ENCODE results near the gene POLK. TPM values are rescaled to one million over a fixed set of nuclear protein-coding genes. Genes with fewer than 3 reads are reported as not detected.

POLK gene
- total RNA-seq (2014; rRNA removed; shearing (Covaris generic)): 30.5 and 34.8 TPM in 2 replicates

DNA sequence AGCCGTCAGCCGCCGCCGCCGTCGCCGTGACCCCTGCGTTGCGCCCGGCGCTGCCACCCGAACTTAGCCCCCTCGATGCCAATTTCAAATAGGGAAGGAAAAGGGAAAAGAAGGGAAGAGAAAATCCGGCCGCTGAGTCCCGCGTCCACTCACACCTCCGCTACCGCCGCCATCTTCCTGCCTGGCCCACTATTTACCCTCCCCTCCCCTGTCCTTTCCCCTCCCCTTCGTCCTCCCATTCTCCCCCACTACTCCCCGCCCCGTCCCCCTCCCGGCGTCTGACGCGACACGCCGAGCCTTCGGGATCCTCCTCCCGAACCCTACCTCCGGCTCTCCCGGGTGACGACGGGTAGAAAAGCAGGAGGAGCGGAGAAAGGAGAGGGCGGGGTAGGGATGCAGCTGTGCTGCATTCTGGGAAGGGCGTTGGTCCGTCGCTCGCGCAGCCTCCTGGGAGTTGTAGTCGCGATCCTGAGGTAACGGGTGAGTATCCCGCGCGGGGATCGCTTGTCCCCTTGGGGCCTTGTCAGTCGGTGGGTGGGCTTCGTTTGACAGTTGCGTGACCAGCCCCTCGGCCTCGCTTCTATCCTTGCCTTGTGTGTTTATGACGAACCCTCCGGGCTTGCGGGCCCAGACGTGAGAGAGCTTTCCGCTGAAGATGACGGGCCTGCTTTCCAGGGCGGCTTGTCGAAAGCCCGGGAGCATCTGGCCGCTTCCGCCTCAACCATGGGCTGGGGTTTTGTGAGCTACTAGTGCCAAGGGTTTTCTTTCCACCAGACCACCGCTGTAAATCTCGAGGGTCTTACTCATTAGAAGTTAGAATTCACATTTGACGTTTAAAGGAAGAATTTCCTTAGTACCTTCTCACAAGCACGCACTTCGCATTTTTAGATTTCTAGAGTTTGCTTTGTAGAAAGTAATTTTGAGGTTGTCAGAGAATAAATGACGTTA lies at the start of gene POLK, which contains the start of gene CERT1:
Gene POLK (plus strand): TSS at position 457 of the 948 bp plus-strand sequence.
Gene CERT1 (minus strand): TSS at position 195 of the 948 bp plus-strand sequence. CDS start 422 bp downstream, outside the sequence.
- peak within 1 kb of the TSS; percentile 83 for H3K27ac ChIP-seq
- peak within 1 kb of the TSS; percentile 76 for H3K4me3 ChIP-seq
- H3K4me1 ChIP-seq (replicated peaks): peaks cover 7% of the 10 kb centered on the region
- peaks cover 10% of the 10 kb centered on the region for H3K36me3 ChIP-seq
- no peaks in the 10 kb centered on the region for H3K9me3 ChIP-seq (replicated peaks)
- no peaks in the 10 kb centered on the region for H3K27me3 ChIP-seq (replicated peaks)
- DNase-seq (ENCODE audit: low read depth in 1 of 2, low spot score in 2 of 2): peak; percentile 98 to 99

GRCh38 chr5:75463726-75464125 lies 48.0 kb upstream of the POLK start:
- DNase-seq (ENCODE audit: low read depth in 1 of 2, low spot score in 2 of 2): no peak
- no peak overlapping the region for H3K4me3 ChIP-seq

DNA sequence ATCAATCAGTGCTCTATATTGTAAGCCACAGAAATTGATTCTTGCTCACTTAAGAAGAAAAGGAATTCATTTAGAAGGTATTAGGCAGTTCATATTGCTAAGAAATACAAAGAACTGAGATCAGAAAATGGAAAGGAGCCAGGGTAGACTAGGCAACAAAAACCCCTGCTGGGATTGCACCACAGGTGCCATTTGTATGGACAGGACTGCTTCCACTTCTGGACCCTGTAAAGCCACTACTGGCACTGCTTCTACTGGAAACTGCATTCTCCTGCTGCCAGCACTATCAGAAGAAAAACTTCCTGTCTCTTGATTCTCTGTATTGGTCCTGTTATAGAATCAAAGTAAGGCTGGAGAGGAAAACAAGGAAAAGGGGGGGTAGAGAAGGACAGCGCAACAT lies 46.2 kb upstream of the POLK start:
- H3K36me3 ChIP-seq: no peaks in the 10 kb centered on the region; the same call in 1 of the 2 replicates
- no peak for DNase-seq (ENCODE audit: low read depth in 1 of 2, low spot score in 2 of 2)
- no peak overlapping the region for H3K4me3 ChIP-seq
- 0 out of 2 replicates have a peak, but pooled peaks cover 6% of the 10 kb centered on the region for H3K4me1 ChIP-seq (replicated peaks)
- peaks cover 7% of the 10 kb centered on the region; the same call in 1 of the 2 replicates for H3K9me3 ChIP-seq (replicated peaks)
- H3K27me3 ChIP-seq (replicated peaks): no peaks in the 10 kb centered on the region
- no peak overlapping the region for H3K27ac ChIP-seq

More at GRCh38 chr5:75463726-75464125, 48.0 kb upstream of the POLK start:
- H3K27me3 ChIP-seq (replicated peaks): no peaks in the 10 kb centered on the region
- H3K9me3 ChIP-seq (replicated peaks): peaks cover 2% of the 10 kb centered on the region; the same call in 1 of the 2 replicates
- H3K36me3 ChIP-seq: peaks cover 4% of the 10 kb centered on the region; the same call in 1 of the 2 replicates
- H3K4me1 ChIP-seq (replicated peaks): 0 out of 2 replicates have a peak, but pooled peaks cover 7% of the 10 kb centered on the region
- no peak overlapping the region for H3K27ac ChIP-seq

DNA sequence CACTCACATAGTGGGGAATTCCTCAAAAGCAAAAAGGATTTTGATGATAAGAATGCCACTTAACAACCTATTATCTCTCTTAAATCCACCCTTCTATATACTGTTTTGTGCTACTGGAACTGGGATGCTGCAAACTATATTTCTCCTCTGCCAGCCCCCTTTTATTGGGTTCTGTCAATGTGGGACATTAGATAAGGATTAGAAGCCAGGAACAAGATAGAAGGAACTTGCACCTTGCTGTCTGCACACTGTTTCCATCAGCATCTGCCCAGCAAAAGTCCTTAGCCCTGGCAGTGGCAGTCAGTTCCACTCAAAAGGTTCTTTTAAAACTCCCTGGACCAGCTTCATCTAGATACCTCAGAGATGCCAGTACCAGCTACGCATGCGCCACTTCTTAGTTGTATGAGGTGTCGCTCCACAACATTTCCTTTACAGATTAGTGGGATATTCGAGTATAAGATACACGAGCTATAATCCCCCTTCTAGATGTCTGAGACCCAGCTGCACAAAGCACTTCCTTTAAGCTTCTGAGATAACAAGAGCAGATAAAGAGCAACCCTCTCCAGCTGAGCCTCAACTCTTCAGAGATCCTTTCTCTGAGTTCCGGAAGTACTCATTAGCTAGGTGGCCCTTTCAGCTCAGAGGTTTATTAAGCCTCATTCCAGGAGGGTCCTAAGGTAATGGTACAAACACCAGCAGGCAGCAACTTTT lies 45.5 kb upstream of the POLK start:
- H3K4me3 ChIP-seq: no peak overlapping the region
- no peaks in the 10 kb centered on the region for H3K27me3 ChIP-seq (replicated peaks)
- no peak for DNase-seq (ENCODE audit: low read depth in 1 of 2, low spot score in 2 of 2)
- H3K4me1 ChIP-seq (replicated peaks): no peaks in the 10 kb centered on the region
- H3K27ac ChIP-seq: no peak overlapping the region
- no peaks in the 10 kb centered on the region; the same call in 1 of the 2 replicates for H3K36me3 ChIP-seq
- H3K9me3 ChIP-seq (replicated peaks): peaks cover 8% of the 10 kb centered on the region; the same call in 1 of the 2 replicates

GRCh38 chr5:75468593-75468992 lies 43.1 kb upstream of the POLK start:
- peaks cover 8% of the 10 kb centered on the region; the same call in 1 of the 2 replicates for H3K9me3 ChIP-seq (replicated peaks)
- no peak overlapping the region for H3K27ac ChIP-seq
- no peaks in the 10 kb centered on the region; the same call in 1 of the 2 replicates for H3K36me3 ChIP-seq
- no peaks in the 10 kb centered on the region for H3K4me1 ChIP-seq (replicated peaks)
- H3K27me3 ChIP-seq (replicated peaks): no peaks in the 10 kb centered on the region
- no peak for DNase-seq (ENCODE audit: low read depth in 1 of 2, low spot score in 2 of 2)
- H3K4me3 ChIP-seq: no peak overlapping the region

DNA sequence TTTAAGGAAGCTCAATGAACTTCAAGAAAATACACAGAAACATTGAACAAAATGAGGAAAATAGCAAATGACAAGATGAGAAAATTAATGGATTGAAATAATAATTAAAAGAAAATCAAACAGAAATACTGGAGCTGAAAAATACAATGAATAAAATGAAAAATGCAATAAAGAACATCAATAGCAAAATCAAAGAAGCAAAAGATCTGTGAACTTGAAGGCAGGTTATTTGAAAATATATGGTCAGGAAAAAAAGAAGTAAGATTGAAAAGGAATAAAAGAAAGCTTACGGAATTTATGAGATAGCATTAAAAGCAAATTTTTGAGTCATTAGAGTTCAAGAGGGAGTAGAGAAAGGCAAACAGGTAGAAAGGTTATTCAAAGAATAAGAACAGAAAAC lies 42.7 kb upstream of the POLK start:
- Histone ChIP-seq H3K27ac (no peak overlapping the region), H3K4me1 (replicated peaks) (no peaks in the 10 kb centered on the region), H3K9me3 (replicated peaks) (peaks cover 8% of the 10 kb centered on the region; the same call in 1 of the 2 replicates), H3K4me3 (no peak overlapping the region), H3K27me3 (replicated peaks) (no peaks in the 10 kb centered on the region), H3K36me3 (no peaks in the 10 kb centered on the region; the same call in 1 of the 2 replicates)
- no peak for DNase-seq (ENCODE audit: low read depth in 1 of 2, low spot score in 2 of 2)

DNA sequence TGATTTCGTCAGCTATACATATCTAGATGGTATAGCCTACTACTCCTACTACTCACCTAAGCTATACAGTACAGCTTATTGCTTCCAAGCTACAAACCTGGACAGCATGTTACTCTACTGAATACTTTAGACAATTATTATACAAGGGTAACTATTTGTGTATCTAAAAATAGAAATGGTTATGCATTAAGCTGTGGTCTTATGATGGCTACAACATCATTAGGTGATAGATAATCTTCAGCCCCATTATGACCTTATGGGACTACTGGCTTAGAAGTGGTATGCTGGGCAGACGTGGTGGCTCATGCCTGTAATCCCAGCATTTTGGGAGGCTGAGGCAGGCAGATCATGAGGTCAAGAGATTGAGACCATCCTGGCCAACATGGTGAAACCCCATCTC lies 40.5 kb upstream of the POLK start:
- DNase-seq (ENCODE audit: low read depth in 1 of 2, low spot score in 2 of 2): no peak
- no peaks in the 10 kb centered on the region for H3K4me1 ChIP-seq (replicated peaks)
- H3K4me3 ChIP-seq: no peak overlapping the region
- no peaks in the 10 kb centered on the region for H3K27me3 ChIP-seq (replicated peaks)
- H3K27ac ChIP-seq: no peak overlapping the region
- H3K36me3 ChIP-seq: no peaks in the 10 kb centered on the region
- H3K9me3 ChIP-seq (replicated peaks): peaks cover 8% of the 10 kb centered on the region; the same call in 1 of the 2 replicates

- Histone ChIP-seq H3K36me3 (0 out of 2 replicates have a peak, but pooled peaks cover 2% of the 10 kb centered on the region), H3K27ac (no peak overlapping the region), H3K27me3 (replicated peaks) (no peaks in the 10 kb centered on the region), H3K9me3 (replicated peaks) (peaks cover 8% of the 10 kb centered on the region; the same call in 1 of the 2 replicates), H3K4me1 (replicated peaks) (no peaks in the 10 kb centered on the region), H3K4me3 (no peak overlapping the region)
- DNase-seq (ENCODE audit: low read depth in 1 of 2, low spot score in 2 of 2): no peak
Measured at GRCh38 chr5:75472973-75473372, 38.7 kb upstream of the POLK start.

DNA sequence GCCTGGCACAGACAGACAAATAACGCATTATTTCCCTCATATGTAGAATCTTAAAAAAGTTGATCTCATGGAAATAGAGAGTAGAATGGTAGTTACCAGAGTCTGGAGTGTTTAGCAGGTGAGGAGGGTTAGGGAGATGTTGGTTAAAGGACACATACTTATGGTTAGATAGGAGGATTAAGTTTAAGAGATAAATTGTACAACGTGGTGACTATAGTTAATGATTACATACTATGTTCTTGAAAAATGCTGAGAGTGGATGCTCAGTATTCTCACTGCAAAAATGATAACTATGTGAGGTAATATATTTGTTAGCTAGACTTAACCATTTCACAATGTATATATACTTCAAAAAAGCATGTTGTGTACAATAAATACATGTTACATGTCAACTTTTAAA lies 38.2 kb upstream of the POLK start:
- Histone ChIP-seq H3K27me3 (replicated peaks) (no peaks in the 10 kb centered on the region), H3K9me3 (replicated peaks) (peaks cover 8% of the 10 kb centered on the region; the same call in 1 of the 2 replicates), H3K36me3 (0 out of 2 replicates have a peak, but pooled peaks cover 2% of the 10 kb centered on the region), H3K4me3 (no peak overlapping the region), H3K27ac (no peak overlapping the region), H3K4me1 (replicated peaks) (no peaks in the 10 kb centered on the region)
- DNase-seq (ENCODE audit: low read depth in 1 of 2, low spot score in 2 of 2): no peak

GRCh38 chr5:75475364-75475763 lies 36.3 kb upstream of the POLK start:
- Histone ChIP-seq H3K4me3 (no peak overlapping the region), H3K27ac (no peak overlapping the region), H3K27me3 (replicated peaks) (no peaks in the 10 kb centered on the region), H3K9me3 (replicated peaks) (0 out of 2 replicates have a peak, but pooled peaks cover 2% of the 10 kb centered on the region), H3K4me1 (replicated peaks) (no peaks in the 10 kb centered on the region), H3K36me3 (peaks cover 6% of the 10 kb centered on the region; the same call in 1 of the 2 replicates)
- no peak for DNase-seq (ENCODE audit: low read depth in 1 of 2, low spot score in 2 of 2)

DNA sequence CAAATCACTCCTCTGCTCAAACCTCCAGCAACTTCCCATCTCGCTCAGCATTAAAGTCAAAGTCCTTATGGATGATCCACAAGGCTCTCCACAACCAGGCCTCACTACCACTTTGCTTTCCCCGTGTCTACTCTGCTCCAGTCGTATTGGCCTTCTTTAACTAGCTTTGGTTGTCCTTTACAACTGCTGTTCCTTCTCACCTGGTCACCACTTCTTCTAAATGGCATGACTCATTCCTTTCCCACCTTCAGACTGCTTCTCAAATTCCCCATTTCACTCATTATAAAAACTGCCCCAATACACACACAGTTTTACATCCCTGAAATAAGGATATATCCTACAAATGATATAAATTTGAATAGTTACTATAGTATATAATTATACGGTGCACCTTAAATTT lies 30.7 kb upstream of the POLK start:
- Histone ChIP-seq H3K27me3 (replicated peaks) (no peaks in the 10 kb centered on the region), H3K9me3 (replicated peaks) (peaks cover 3% of the 10 kb centered on the region; the same call in 1 of the 2 replicates), H3K4me3 (no peak overlapping the region), H3K4me1 (replicated peaks) (no peaks in the 10 kb centered on the region), H3K27ac (no peak overlapping the region), H3K36me3 (peaks cover 6% of the 10 kb centered on the region; the same call in 1 of the 2 replicates)
- no peak for DNase-seq (ENCODE audit: low read depth in 1 of 2, low spot score in 2 of 2)

- H3K36me3 ChIP-seq: peaks cover 3% of the 10 kb centered on the region; the same call in 1 of the 2 replicates
- no peak overlapping the region for H3K27ac ChIP-seq
- H3K4me3 ChIP-seq: no peak overlapping the region
- peaks cover 3% of the 10 kb centered on the region; the same call in 1 of the 2 replicates for H3K9me3 ChIP-seq (replicated peaks)
- no peaks in the 10 kb centered on the region for H3K4me1 ChIP-seq (replicated peaks)
- no peak for DNase-seq (ENCODE audit: low read depth in 1 of 2, low spot score in 2 of 2)
- H3K27me3 ChIP-seq (replicated peaks): no peaks in the 10 kb centered on the region
Measured at GRCh38 chr5:75482482-75482881, 29.2 kb upstream of the POLK start.

DNA sequence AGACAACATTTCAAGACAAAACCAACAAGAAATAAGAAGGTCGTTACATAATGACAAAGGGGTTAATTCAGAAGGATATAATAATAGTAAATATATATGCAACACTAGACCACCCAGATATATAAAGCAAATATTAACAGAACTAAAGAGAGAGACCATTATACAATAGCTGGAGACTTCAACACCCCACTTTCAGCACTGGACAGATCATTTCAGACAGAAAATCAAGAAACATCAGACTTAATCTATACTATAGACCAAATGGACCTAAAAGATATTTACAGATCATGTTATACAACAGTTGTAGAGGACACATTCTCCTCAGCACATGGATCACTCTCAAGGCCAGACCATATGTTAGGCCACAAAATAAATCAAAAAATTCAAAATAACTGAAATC lies 27.1 kb upstream of the POLK start:
- H3K36me3 ChIP-seq: peaks cover 10% of the 10 kb centered on the region
- H3K9me3 ChIP-seq (replicated peaks): peaks cover 3% of the 10 kb centered on the region; the same call in 1 of the 2 replicates
- no peaks in the 10 kb centered on the region for H3K4me1 ChIP-seq (replicated peaks)

More for the DNA sequence above, 27.1 kb upstream of the POLK start:
- Histone ChIP-seq H3K27me3 (replicated peaks) (no peaks in the 10 kb centered on the region), H3K27ac (no peak overlapping the region), H3K4me3 (no peak overlapping the region)
- no peak for DNase-seq (ENCODE audit: low read depth in 1 of 2, low spot score in 2 of 2)

Data from SJSA1 (cell line).